Measurements from ENCODE around the gene OPA3. TPM values are rescaled to one million over a fixed set of nuclear protein-coding genes. Genes with fewer than 3 reads are reported as not detected.

Gene OPA3
- polyA plus RNA-seq, 1 donor (not counting 4 experiments of a cell fraction or from before 2014, with no cell fraction given) = 11.9 TPM

GRCh38 chr19:45593520-45593919 lies 8.9 kb upstream of the OPA3 start:
- H3K27ac ChIP-seq (ENCODE audit: control insufficient read depth, insufficient read depth, low read length) = no peak overlapping the region
- H2AFZ ChIP-seq (ENCODE audit: control insufficient read depth, low read length) = no peak overlapping the region
- no peaks in the 10 kb centered on the region for H3K36me3 ChIP-seq (ENCODE audit: control insufficient read depth in 2 of 2, extremely low read depth in 1 of 2, insufficient read depth in 2 of 2, low read length in 2 of 2)
- H3K27me3 ChIP-seq (ENCODE audit: control insufficient read depth, extremely low read depth, insufficient read depth, low read length) = peaks cover 10% of the 10 kb centered on the region
- no peak for TF ChIP-seq EZH2 (IDR thresholded peaks at IDR 0.05; ENCODE audit: low read length)
- TF ChIP-seq CTCF (optimal IDR thresholded peaks at IDR 0.05 in 1 of 3, IDR thresholded peaks at IDR 0.05 in 1 of 3, conservative IDR thresholded peaks at IDR 0.05 in 1 of 3; ENCODE audit: extremely low read depth in 1 of 3, insufficient read depth in 2 of 3, low read length in 3 of 3) = no peak
- peaks cover 7% of the 10 kb centered on the region for H3K4me1 ChIP-seq (ENCODE audit: control insufficient read depth, extremely low read depth, insufficient read depth, low read length)
- DNase-seq (ENCODE audit: low read depth, low spot score) (no peak), FAIRE-seq (no peak)
- no peaks in the 10 kb centered on the region for H3K79me2 ChIP-seq (ENCODE audit: control insufficient read depth, insufficient read depth, low read length)
- H4K20me1 ChIP-seq (ENCODE audit: control insufficient read depth, extremely low read depth, insufficient read depth, low read length) = no peaks in the 10 kb centered on the region
- dilution Hi-C loops (cut with MboI; ENCODE audit: extremely low pct_ligation_motif_present, low sequenced_read_pairs) = no loop called here
- no peak overlapping the region for H3K4me3 ChIP-seq (ENCODE audit: control insufficient read depth in 2 of 3, extremely low read depth in 1 of 3, insufficient read depth in 2 of 3, low read depth in 1 of 3, low read length in 3 of 3)
- H3K9me3 ChIP-seq (ENCODE audit: control insufficient read depth, low read depth, low read length) = no peaks in the 10 kb centered on the region
- no peak overlapping the region for H3K4me2 ChIP-seq (ENCODE audit: control insufficient read depth, extremely low read depth, insufficient read depth, low read depth, low read length)
- no peak overlapping the region for H3K9ac ChIP-seq (ENCODE audit: control insufficient read depth, extremely low read depth, insufficient read depth, low read length)
- no peaks in the 10 kb centered on the region for H3K9me1 ChIP-seq (ENCODE audit: control insufficient read depth, extremely low read depth, insufficient read depth, low read length)

GRCh38 chr19:45592366-45592765 lies 7.8 kb upstream of the OPA3 start:
- TF ChIP-seq EZH2 (IDR thresholded peaks at IDR 0.05; ENCODE audit: low read length) = no peak
- no peak overlapping the region for H2AFZ ChIP-seq (ENCODE audit: control insufficient read depth, low read length)

GRCh38 chr19:45591638-45592005 lies 7.0 kb upstream of the OPA3 start:
- Histone ChIP-seq H4K20me1 (ENCODE audit: control insufficient read depth, extremely low read depth, insufficient read depth, low read length) (no peaks in the 10 kb centered on the region), H3K27me3 (ENCODE audit: control insufficient read depth, extremely low read depth, insufficient read depth, low read length) (no peaks in the 10 kb centered on the region), H3K9me3 (ENCODE audit: control insufficient read depth, low read depth, low read length) (no peaks in the 10 kb centered on the region), H3K36me3 (ENCODE audit: control insufficient read depth in 2 of 2, extremely low read depth in 1 of 2, insufficient read depth in 2 of 2, low read length in 2 of 2) (no peaks in the 10 kb centered on the region), H3K4me3 (ENCODE audit: control insufficient read depth in 2 of 3, extremely low read depth in 1 of 3, insufficient read depth in 2 of 3, low read depth in 1 of 3, low read length in 3 of 3) (no peak overlapping the region), H3K4me1 (ENCODE audit: control insufficient read depth, extremely low read depth, insufficient read depth, low read length) (peaks cover 3% of the 10 kb centered on the region), H3K27ac (ENCODE audit: control insufficient read depth, insufficient read depth, low read length) (no peak overlapping the region), H3K9ac (ENCODE audit: control insufficient read depth, extremely low read depth, insufficient read depth, low read length) (no peak overlapping the region), H2AFZ (ENCODE audit: control insufficient read depth, low read length) (no peak overlapping the region), H3K4me2 (ENCODE audit: control insufficient read depth, extremely low read depth, insufficient read depth, low read depth, low read length) (no peak overlapping the region), H3K9me1 (ENCODE audit: control insufficient read depth, extremely low read depth, insufficient read depth, low read length) (no peaks in the 10 kb centered on the region), H3K79me2 (ENCODE audit: control insufficient read depth, insufficient read depth, low read length) (no peaks in the 10 kb centered on the region)
- no peak for DNase-seq (ENCODE audit: low read depth, low spot score)
- dilution Hi-C loops (cut with MboI; ENCODE audit: extremely low pct_ligation_motif_present, low sequenced_read_pairs) = no loop called here
- TF ChIP-seq EZH2 (IDR thresholded peaks at IDR 0.05; ENCODE audit: low read length) (no peak), CTCF (optimal IDR thresholded peaks at IDR 0.05 in 1 of 3, IDR thresholded peaks at IDR 0.05 in 1 of 3, conservative IDR thresholded peaks at IDR 0.05 in 1 of 3; ENCODE audit: extremely low read depth in 1 of 3, insufficient read depth in 2 of 3, low read length in 3 of 3) (no peak)
- no peak for FAIRE-seq

More at GRCh38 chr19:45592366-45592765, 7.8 kb upstream of the OPA3 start:
- Histone ChIP-seq H3K9ac (ENCODE audit: control insufficient read depth, extremely low read depth, insufficient read depth, low read length) (no peak overlapping the region), H3K27me3 (ENCODE audit: control insufficient read depth, extremely low read depth, insufficient read depth, low read length) (peaks cover 1% of the 10 kb centered on the region), H3K36me3 (ENCODE audit: control insufficient read depth in 2 of 2, extremely low read depth in 1 of 2, insufficient read depth in 2 of 2, low read length in 2 of 2) (no peaks in the 10 kb centered on the region), H3K9me3 (ENCODE audit: control insufficient read depth, low read depth, low read length) (no peaks in the 10 kb centered on the region), H3K9me1 (ENCODE audit: control insufficient read depth, extremely low read depth, insufficient read depth, low read length) (no peaks in the 10 kb centered on the region), H3K4me1 (ENCODE audit: control insufficient read depth, extremely low read depth, insufficient read depth, low read length) (peaks cover 3% of the 10 kb centered on the region), H3K79me2 (ENCODE audit: control insufficient read depth, insufficient read depth, low read length) (no peaks in the 10 kb centered on the region), H3K27ac (ENCODE audit: control insufficient read depth, insufficient read depth, low read length) (no peak overlapping the region), H4K20me1 (ENCODE audit: control insufficient read depth, extremely low read depth, insufficient read depth, low read length) (no peaks in the 10 kb centered on the region), H3K4me2 (ENCODE audit: control insufficient read depth, extremely low read depth, insufficient read depth, low read depth, low read length) (no peak overlapping the region), H3K4me3 (ENCODE audit: control insufficient read depth in 2 of 3, extremely low read depth in 1 of 3, insufficient read depth in 2 of 3, low read depth in 1 of 3, low read length in 3 of 3) (no peak overlapping the region)
- dilution Hi-C loops (cut with MboI; ENCODE audit: extremely low pct_ligation_motif_present, low sequenced_read_pairs) = no loop called here
- DNase-seq (ENCODE audit: low read depth, low spot score) (no peak), FAIRE-seq (no peak)

All from keratinocyte (primary cell).